H1 (cell line): ENCODE results near the gene SH2D2A. TPM values are rescaled to one million over a fixed set of nuclear protein-coding genes. Genes with fewer than 3 reads are reported as not detected.

Experiments
- CTCF ChIA-PET: fragments of 300-600 bp; sonication (Branson Sonifier 250); formaldehyde crosslinking; loops from one replicate; lab custom pipeline; 2021; ENCODE audit not compliant: partially characterized antibody; lab: Charles Lee
- POLR2A ChIA-PET: fragments of 300-600 bp; sonication (Branson Sonifier 250); formaldehyde crosslinking; loops from one replicate; lab custom pipeline; 2021; ENCODE audit warnings: inconsistent platforms; ENCODE audit not compliant: partially characterized antibody; lab: Charles Lee
- DNase-seq, 2 experiments: peaks; one replicate each; pipeline versions ENCODE4 v3.0.0 to v3.0.0-alpha.2; 2010 to 2022; ENCODE audit warnings: low spot score in 2 of 2, low read depth in 1 of 2, mixed read lengths in 1 of 2
- FAIRE-seq: peaks from 2 replicates; lab custom pipeline; 2011; peaks lifted over from hg19 to GRCh38; lab: Jason Lieb, UNC
- H2AFZ ChIP-seq: 2 replicates; pipeline ENCODE4 v1.8.1; 2012; ENCODE audit warnings: low read length, inconsistent platforms
- H2AK5ac ChIP-seq: 2 replicates; pipeline ENCODE4 v1.6.1; 2013; ENCODE audit warnings: low read depth, low read length
- H2BK120ac ChIP-seq: replicated peaks from 2 replicates; pipeline ENCODE3; 2013; ENCODE audit warnings: low read depth, low read length, inconsistent platforms
- H2BK12ac ChIP-seq: 2 replicates; pipeline ENCODE4 v1.6.1; 2013; ENCODE audit warnings: low read depth, low read length
- H2BK15ac ChIP-seq: 2 replicates; pipeline ENCODE4 v1.6.1; 2013; ENCODE audit warnings: low read length
- H2BK20ac ChIP-seq: 2 replicates; pipeline ENCODE4 v1.6.1; 2013; ENCODE audit warnings: low read length
- H2BK5ac ChIP-seq: 2 replicates; pipeline ENCODE4 v1.6.1; 2013; ENCODE audit warnings: low read depth, low read length
- H3K14ac ChIP-seq: 2 replicates; pipeline ENCODE4 v1.6.1; 2013; ENCODE audit warnings: inconsistent platforms; ENCODE audit not compliant: insufficient read length
- H3K18ac ChIP-seq: 2 replicates; pipeline ENCODE4 v1.6.1; 2013; ENCODE audit warnings: low read length; ENCODE audit errors: extremely low read depth
- H3K23ac ChIP-seq: 2 replicates; pipeline ENCODE4 v1.6.1; 2013; ENCODE audit warnings: inconsistent platforms; ENCODE audit not compliant: insufficient read length
- H3K23me2 ChIP-seq: 2 replicates; pipeline ENCODE4 v1.6.1; 2013; ENCODE audit warnings: low read depth, low read length
- H3K27ac ChIP-seq: 2 replicates; pipeline ENCODE4 v1.6.1; 2011; ENCODE audit warnings: low read depth, low read length, inconsistent platforms
- H3K27me3 ChIP-seq, 4 experiments: replicated peaks in 1 of 4; 1 replicate in 1 of 4; 2 replicates in 3 of 4; pipeline versions ENCODE4 v1.6.1 to v1.8.1; 2011 to 2013; ENCODE audit warnings: low read length in 3 of 4, mild to moderate bottlenecking in 3 of 4, inconsistent platforms in 2 of 4, mixed read lengths in 2 of 4, moderate library complexity in 1 of 4; ENCODE audit not compliant: control insufficient read depth in 3 of 4, insufficient read depth in 3 of 4; ENCODE audit errors: extremely low read depth in 1 of 4
- H3K36me3 ChIP-seq, 4 experiments: 2 replicates each; pipeline versions ENCODE4 v1.6.1 to v1.8.1; 2011 to 2013; ENCODE audit warnings: mild to moderate bottlenecking in 4 of 4, low read length in 3 of 4, moderate library complexity in 2 of 4, control low read depth in 1 of 4, inconsistent platforms in 1 of 4; ENCODE audit not compliant: insufficient read depth in 4 of 4, control insufficient read depth in 2 of 4
- H3K4ac ChIP-seq: replicated peaks from 2 replicates; pipeline ENCODE3; 2013; ENCODE audit warnings: low read length, low read depth, mixed read lengths, inconsistent platforms; ENCODE audit not compliant: insufficient read length
- H3K4me1 ChIP-seq, 4 experiments: replicated peaks in 1 of 4; 1 replicate in 1 of 4; 2 replicates in 3 of 4; pipeline versions ENCODE4 v1.6.1 to v1.8.1; 2011 to 2013; ENCODE audit warnings: low read length in 3 of 4, inconsistent platforms in 2 of 4, mixed read lengths in 1 of 4; ENCODE audit not compliant: insufficient read depth in 4 of 4, control insufficient read depth in 3 of 4
- H3K4me2 ChIP-seq, 2 experiments: 2 replicates each; pipeline versions ENCODE4 v1.6.1 to v1.8.1; 2011 to 2013; ENCODE audit warnings: low read depth in 2 of 2, low read length in 2 of 2, control low read depth in 1 of 2, inconsistent platforms in 1 of 2, mild to moderate bottlenecking in 1 of 2; ENCODE audit not compliant: insufficient read depth in 1 of 2
- H3K4me3 ChIP-seq, 4 experiments: fragments of 200-600, 300-600 bp in 1 of 4; sonication (generic), shearing (Covaris generic), sonication (Bioruptor Twin) in 1 of 4; 2 replicates each; pipeline versions ENCODE4 v1.5.1 to v1.8.1; 2011 to 2016; ENCODE audit warnings: low read length in 4 of 4, low read depth in 3 of 4, control low read depth in 2 of 4, inconsistent platforms in 2 of 4, mild to moderate bottlenecking in 2 of 4, mixed read lengths in 1 of 4, moderate library complexity in 1 of 4; ENCODE audit not compliant: insufficient read depth in 2 of 4; ENCODE audit errors: extremely low read depth in 1 of 4
- H3K56ac ChIP-seq: replicated peaks from 2 replicates; pipeline ENCODE3; 2013; ENCODE audit warnings: low read depth, mild to moderate bottlenecking, mixed read lengths, low read length, inconsistent platforms; ENCODE audit not compliant: insufficient read length
- H3K79me1 ChIP-seq: 2 replicates; pipeline ENCODE4 v1.6.1; 2013; ENCODE audit warnings: low read depth, low read length, control low read depth
- H3K79me2 ChIP-seq, 2 experiments: 2 replicates each; pipeline versions ENCODE4 v1.6.1 to v1.8.1; 2012 to 2013; ENCODE audit warnings: low read length in 2 of 2, mild to moderate bottlenecking in 2 of 2, inconsistent platforms in 1 of 2; ENCODE audit not compliant: insufficient read depth in 2 of 2, control insufficient read depth in 1 of 2
- H3K9ac ChIP-seq, 4 experiments: replicated peaks in 1 of 4; 1 replicate in 1 of 4; 2 replicates in 3 of 4; pipeline versions ENCODE4 v1.6.1 to v1.8.1; 2011 to 2013; ENCODE audit warnings: low read depth in 3 of 4, low read length in 3 of 4, control low read depth in 2 of 4, mild to moderate bottlenecking in 2 of 4, moderate library complexity in 2 of 4, inconsistent platforms in 1 of 4; ENCODE audit errors: extremely low read depth in 1 of 4
- H3K9me3 ChIP-seq, 2 experiments: 2 replicates each; pipeline versions ENCODE4 v1.6.1 to v1.8.1; 2012 to 2013; ENCODE audit warnings: mild to moderate bottlenecking in 2 of 2, moderate library complexity in 2 of 2, control low read depth in 1 of 2, inconsistent platforms in 1 of 2, low read depth in 1 of 2, low read length in 1 of 2, mixed read lengths in 1 of 2; ENCODE audit not compliant: insufficient read depth in 2 of 2
- H4K20me1 ChIP-seq, 2 experiments: replicated peaks in 1 of 2; 2 replicates each; pipeline versions ENCODE3 to v1.8.1; 2011 to 2013; ENCODE audit warnings: inconsistent platforms in 2 of 2, low read length in 2 of 2, mild to moderate bottlenecking in 1 of 2; ENCODE audit not compliant: insufficient read depth in 2 of 2, control insufficient read depth in 1 of 2
- H4K5ac ChIP-seq: 2 replicates; pipeline ENCODE4 v1.6.1; 2013; ENCODE audit warnings: low read length, low read depth, mixed read lengths, inconsistent platforms; ENCODE audit not compliant: insufficient read length
- H4K8ac ChIP-seq: 2 replicates; pipeline ENCODE4 v1.8.0; 2013; ENCODE audit warnings: mild to moderate bottlenecking, moderate library complexity, low read length, inconsistent platforms; ENCODE audit not compliant: insufficient read depth; ENCODE audit errors: extremely low read depth
- H4K91ac ChIP-seq: replicated peaks from 2 replicates; pipeline ENCODE3; 2013; ENCODE audit warnings: low read length, mixed read lengths, inconsistent platforms; ENCODE audit not compliant: insufficient read length
- ATF3 ChIP-seq: IDR thresholded peaks from 2 replicates; pipeline ENCODE4 v1.6.1; 2011; ENCODE audit warnings: low read depth, mild to moderate bottlenecking, low read length; ENCODE audit not compliant: insufficient read depth
- JUN ChIP-seq: IDR thresholded peaks from 2 replicates; pipeline ENCODE4 v1.6.1; 2011; ENCODE audit warnings: low read depth, mild to moderate bottlenecking, improper control_type of control experiment, low read length
- POLR2A ChIP-seq, 2 experiments: IDR thresholded peaks; 1 replicate in 1 of 2; 2 replicates in 1 of 2; pipeline ENCODE4 v1.6.1; 2011; ENCODE audit warnings: low read depth in 2 of 2, low read length in 2 of 2, mild to moderate bottlenecking in 2 of 2; ENCODE audit errors: control extremely low read depth in 1 of 2
- POLR2AphosphoS5 ChIP-seq: IDR thresholded peaks from 2 replicates; pipeline ENCODE4 v1.6.1; 2011; ENCODE audit warnings: low read depth, low read length
- SAP30 ChIP-seq: fragments of 300-600 bp; sonication (generic); IDR thresholded peaks from 2 replicates; pipeline ENCODE4 v1.7.1; 2012; ENCODE audit warnings: low read length, moderate library complexity, mild to moderate bottlenecking, inconsistent platforms; ENCODE audit not compliant: insufficient read depth, insufficient replicate concordance
- TAF7 ChIP-seq: optimal IDR thresholded peaks from 2 replicates; pipeline ENCODE3; 2011; ENCODE audit warnings: low read depth, mild to moderate bottlenecking, inconsistent platforms, low read length, moderate library complexity, borderline replicate concordance
- TBP ChIP-seq: IDR thresholded peaks from 2 replicates; pipeline ENCODE4 v1.6.1; 2011; ENCODE audit warnings: low read depth, low read length, improper control_type of control experiment
- WGBS, 2 experiments: shearing (Covaris generic) in 1 of 2; methylation state at CpG; one replicate each; pipeline versions ENCODE4 v1.1.6 to v1.1.7; 2013 to 2015; ENCODE audit warnings: low lambda C conversion rate in 2 of 2, mixed read lengths in 2 of 2, inconsistent platforms in 1 of 2, low coverage in 1 of 2, missing lambda C conversion rate in 1 of 2; ENCODE audit not compliant: insufficient replicate concordance in 2 of 2, insufficient coverage in 1 of 2, insufficient read length in 1 of 2; ENCODE audit errors: extremely low coverage in 1 of 2, missing lambda C conversion rate in 1 of 2; 5-methylcytosine and 5-hydroxymethylcytosine counted together
- polyA plus RNA-seq, 7 experiments: library from polyadenylated mRNA; depleted of rRNA in 3 of 7; stranded (reverse) in 5 of 7; unstranded in 2 of 7; fragments of >200 nt in 5 of 7; fragments of 200-250 nt in 2 of 7; gene quantifications; 1 replicate in 5 of 7; 2 replicates in 1 of 7; 4 replicates in 1 of 7; pipeline versions ENCODE4 v1.2.1 to v1.2.3, GENCODE V29; 2011 to 2013; ENCODE audit warnings: missing spikeins in 2 of 7, mixed read lengths in 2 of 7
- total RNA-seq: library from RNA; stranded (reverse); fragmentation: NEBNext Ultra II Directional; extraction: Animal tissue kit (Norgen Biotek cat#: 25700); gene quantifications from 2 replicates; pipeline ENCODE4 v1.2.1, GENCODE V29; 2021
- TF ChIP-seq, protein P1 (sequence below): IDR thresholded peaks from 2 replicates; pipeline ENCODE4 v1.6.1; 2012; ENCODE audit warnings: low read length, inconsistent platforms

The SH2D2A gene
- total and polyA plus RNA-seq, 2 of the 8 experiments (the other 6 are each of a cell fraction or from before 2014, with no cell fraction given) = 3.3 to 7.9 TPM

GRCh38 chr1:156801409-156802121 lies 15.1 kb downstream of the SH2D2A start:
- Histone ChIP-seq H3K4me2 (no peak overlapping the region), H2AK5ac (no peak overlapping the region), H2BK20ac (no peak overlapping the region), H2BK120ac (no peak overlapping the region), H4K8ac (no peak overlapping the region), H3K23ac (no peak overlapping the region), H3K56ac (no peak overlapping the region), H4K20me1 (no peaks in the 10 kb centered on the region), H3K9me3 (no peaks in the 10 kb centered on the region), H3K79me1 (no peaks in the 10 kb centered on the region), H3K14ac (no peak overlapping the region), H2BK12ac (no peak overlapping the region), H2BK5ac (no peak overlapping the region), H3K4ac (no peak overlapping the region), H4K5ac (no peak overlapping the region), H3K27me3 (no peaks in the 10 kb centered on the region), H2AFZ (no peak overlapping the region), H3K23me2 (no peaks in the 10 kb centered on the region), H3K4me3 (no peak overlapping the region), H3K18ac (no peak overlapping the region), H3K36me3 (peaks cover 12 to 32% (median 29%) of the 10 kb centered on the region in 4 experiments), H3K27ac (no peak overlapping the region), H3K9ac (no peak overlapping the region), H3K79me2 (no peaks in the 10 kb centered on the region), H4K91ac (no peak overlapping the region), H2BK15ac (no peak overlapping the region), H3K4me1 (no peaks in the 10 kb centered on the region)
- ChIA-PET POLR2A (interaction anchor here (0.6 to 2.0 kb wide), 7 partner anchors 9 to 580 kb away, joined by 3 to 6 read pairs (median 5); no protein-coding TSS in a partner anchor), CTCF (interaction anchor here (0.7 to 31.8 kb wide), 18 partner anchors 9 to 131 kb away, joined by 3 to 491 read pairs (median 6); partner anchors contain the start of genes INSRR, ISG20L2, METTL25B and NTRK1)
- DNase-seq = no peak
- FAIRE-seq = no peak
- WGBS, 2 experiments = 93% methylated on average over 7 of the region's 7 CpGs; no CpG with 5 or more reads in 1 of the 2 experiments
- TF ChIP-seq, protein P1, sequence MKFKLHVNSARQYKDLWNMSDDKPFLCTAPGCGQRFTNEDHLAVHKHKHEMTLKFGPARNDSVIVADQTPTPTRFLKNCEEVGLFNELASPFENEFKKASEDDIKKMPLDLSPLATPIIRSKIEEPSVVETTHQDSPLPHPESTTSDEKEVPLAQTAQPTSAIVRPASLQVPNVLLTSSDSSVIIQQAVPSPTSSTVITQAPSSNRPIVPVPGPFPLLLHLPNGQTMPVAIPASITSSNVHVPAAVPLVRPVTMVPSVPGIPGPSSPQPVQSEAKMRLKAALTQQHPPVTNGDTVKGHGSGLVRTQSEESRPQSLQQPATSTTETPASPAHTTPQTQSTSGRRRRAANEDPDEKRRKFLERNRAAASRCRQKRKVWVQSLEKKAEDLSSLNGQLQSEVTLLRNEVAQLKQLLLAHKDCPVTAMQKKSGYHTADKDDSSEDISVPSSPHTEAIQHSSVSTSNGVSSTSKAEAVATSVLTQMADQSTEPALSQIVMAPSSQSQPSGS = no peak
- TF ChIP-seq TBP (no peak), POLR2AphosphoS5 (no peak; the same call in 1 of the 2 replicates), JUN (no peak), ATF3 (no peak), TAF7 (no peak), POLR2A (IDR thresholded peaks at IDR 0.05; ENCODE audit: control extremely low read depth in 1 of 2, low read depth in 2 of 2, low read length in 2 of 2) (peak in 1 of 2 experiments; percentile 53; a peak in 2 of 3 replicates), SAP30 (no peak)
